Stimulated activated CD4-positive, alpha-beta T cell treated with anti-CD3 and anti-CD28 coated beads, Interleukin-12 subunit alpha, Interleukin-12 subunit beta, amount 100 ng/mL, for 48 hours (primary cell): Measurements from ENCODE around the gene ZNF609.
"Not testable (repeated sequence)": the region's sequence is repeated elsewhere in the genome, so short reads cannot be mapped to it uniquely, and the experiment has no call there.

Source experiments
- DNase-seq, 3 donors: peaks; one replicate each; pipeline ENCODE4 v3.0.0-alpha.2; 2020; ENCODE audit warnings: low read depth in 2 of 3, low spot score in 1 of 3

The ZNF609 gene

DNA sequence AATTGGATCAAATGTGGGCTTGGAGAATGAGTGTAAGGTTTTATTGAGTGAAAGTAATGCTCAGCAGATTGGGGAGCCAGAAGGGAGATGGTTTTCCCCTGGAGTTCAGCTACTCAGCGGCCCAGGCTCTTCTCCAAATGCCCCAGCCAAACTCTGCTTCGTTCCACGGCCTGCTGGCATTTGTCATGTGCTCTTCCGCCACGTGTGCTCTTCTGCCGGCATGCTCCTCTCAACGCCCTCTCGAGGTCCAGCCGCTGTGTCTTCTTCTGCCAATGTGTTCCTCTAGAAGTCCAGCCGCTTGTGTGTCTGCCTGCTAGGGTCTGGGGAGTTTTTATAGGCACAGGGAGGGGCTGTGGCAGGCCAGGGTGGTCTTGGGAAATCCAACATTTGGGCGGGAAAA is 158.2 kb downstream of the ZNF609 start:
- no peak for DNase-seq

DNA sequence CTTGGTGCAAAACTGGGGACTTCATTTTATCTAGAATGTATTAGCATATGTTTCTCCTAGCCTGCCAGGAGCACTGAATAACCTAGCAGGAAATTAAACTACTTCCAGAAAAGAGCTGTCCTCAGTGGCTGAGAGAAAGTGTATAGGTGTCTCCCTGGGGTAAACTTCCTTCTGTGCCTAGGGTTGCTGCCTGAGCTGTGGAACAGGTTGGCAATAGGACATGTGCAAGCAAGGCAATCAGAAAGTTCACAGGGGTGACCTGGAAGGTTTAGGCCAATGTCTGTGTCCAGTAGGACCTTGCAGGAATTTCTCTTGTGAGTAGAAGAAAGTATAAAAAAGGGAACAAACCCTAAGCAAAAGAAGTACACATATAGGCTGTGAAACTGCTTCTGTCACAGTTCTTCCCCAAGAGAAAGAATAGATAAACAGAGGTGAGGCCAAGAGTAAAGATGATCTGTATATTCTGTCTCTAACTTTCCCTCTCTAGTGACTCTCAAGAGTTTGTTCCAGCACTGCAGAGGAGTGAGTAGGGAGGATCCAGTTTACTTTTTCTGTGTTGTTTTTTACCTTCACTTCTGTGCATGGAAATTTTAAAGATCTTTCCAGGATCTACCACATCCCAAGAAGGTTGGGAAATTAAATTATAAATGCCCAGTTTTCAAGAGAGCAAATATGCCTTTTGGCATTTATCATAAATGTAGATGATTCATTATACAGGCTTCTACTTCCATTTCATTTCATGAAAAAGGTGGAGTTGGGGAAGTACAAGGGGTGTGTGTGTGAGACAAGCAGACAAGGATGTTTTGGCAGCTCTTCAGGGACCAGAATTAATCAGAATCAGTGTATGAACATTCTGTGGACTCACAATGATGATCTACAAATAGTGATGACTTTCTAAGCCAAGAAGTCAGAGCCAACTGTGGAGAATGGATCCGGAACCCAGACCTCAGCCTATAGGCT is 159.8 kb downstream of the ZNF609 start:
- DNase-seq, result no peak

DNA sequence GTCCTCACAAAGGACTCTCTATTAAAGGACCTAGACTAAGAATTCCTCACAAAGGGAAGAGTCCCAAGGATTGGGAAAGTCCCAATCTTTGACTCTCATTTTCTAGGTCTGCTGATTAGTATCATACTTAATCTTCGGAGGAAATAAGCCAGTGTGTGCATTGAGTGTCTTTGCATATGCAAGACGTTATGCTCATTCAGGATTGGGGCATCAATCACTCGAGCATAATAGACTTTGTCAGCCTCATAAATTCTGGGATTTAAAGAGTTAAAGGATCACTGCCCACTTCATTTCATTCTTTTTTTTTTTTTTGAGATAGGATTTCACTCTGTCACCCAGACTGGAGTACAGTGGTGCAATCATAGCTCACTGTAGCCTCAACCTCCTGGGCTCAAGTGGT is 160.7 kb downstream of the ZNF609 start:
- DNase-seq, result no peak

DNA sequence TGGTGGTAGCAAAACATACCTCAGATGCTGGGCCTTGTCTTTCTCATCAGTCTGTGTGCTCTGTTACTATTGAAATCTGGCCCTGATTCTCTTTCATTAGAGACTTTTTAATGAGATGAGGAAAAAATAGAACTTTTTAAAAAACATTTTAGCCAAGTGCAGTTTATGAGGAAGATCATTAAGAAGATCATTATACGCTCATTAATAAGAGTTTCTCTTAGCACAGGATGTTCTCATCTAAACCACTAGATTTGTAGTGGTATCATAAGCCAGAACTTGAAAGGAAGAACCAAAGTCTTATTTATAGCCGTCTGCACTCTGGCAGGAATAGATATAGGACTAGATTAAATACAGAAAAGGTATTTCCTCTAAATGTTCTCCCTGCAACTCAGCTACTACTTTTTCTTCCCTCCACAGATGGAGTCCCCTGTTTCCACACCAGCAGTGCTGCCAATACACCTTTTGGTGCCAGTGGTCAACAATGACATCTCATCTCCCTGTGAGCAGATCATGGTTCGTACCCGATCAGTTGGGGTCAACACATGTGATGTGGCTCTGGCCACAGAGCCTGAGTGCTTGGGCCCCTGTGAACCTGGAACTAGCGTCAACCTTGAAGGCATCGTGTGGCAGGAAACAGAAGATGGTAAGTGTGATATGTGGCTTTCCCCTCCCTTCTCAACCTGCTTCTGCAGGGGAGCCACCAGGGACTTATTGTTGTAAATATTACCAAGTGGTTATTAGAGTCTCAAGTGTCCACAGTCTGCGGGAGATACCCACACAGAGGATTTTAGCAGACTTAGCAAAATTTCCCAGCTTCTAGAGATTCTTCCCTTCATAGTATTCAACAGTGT is 162.3 kb downstream of the ZNF609 start:
- DNase-seq, result peak in 1 of 3 donors; percentile 9

DNA sequence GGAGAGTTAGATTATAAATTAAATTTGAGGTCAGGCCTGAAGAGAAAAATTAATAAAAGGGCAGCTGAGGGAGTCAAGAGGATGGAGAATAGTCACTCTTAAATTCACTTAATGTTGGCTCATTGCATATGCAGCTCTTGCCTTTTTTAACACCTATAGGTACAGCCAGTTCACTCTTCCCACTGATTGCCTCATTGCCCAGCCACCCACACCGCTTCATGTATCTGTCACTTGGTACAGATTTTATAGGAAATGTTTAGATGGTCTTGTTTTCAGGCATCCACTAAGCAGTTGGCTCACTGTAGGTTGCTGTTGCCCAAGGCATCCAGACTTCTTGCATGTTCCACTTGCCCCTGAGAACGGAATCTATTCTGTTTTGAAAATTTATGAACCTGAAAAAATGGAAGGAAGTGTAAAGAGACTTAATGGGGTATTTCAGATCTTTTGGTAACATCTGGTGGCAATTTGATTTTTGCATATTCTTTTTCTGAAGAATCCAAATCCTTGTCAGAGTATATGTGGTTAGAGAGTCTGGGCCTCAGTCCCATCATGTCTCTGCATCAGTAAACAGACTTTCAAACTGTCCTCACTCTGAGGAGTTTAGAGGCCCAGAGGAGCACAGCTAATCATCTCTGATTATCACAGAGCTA is 163.1 kb downstream of the ZNF609 start:
- DNase-seq, result peak in 2 of 3 donors; percentile 19 to 44

DNA sequence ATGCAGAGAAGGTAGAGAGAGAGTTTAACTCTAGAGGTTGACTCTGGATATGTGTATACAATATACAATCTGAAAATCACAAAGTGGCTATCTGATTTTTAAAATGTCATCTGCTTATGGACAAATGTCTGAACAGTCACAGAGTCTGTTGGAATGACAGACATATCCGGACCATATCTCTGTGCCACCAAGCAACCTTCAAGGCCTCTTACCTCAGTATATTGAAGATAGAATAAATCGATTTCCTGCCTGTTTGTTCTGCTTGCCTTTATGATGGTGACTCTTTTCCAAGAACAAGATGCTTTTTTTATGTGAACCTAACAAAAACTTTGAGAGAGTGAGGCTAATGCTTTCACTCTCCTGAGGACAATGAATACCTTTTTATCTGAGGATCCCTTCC is 163.9 kb downstream of the ZNF609 start:
- no peak for DNase-seq

DNA sequence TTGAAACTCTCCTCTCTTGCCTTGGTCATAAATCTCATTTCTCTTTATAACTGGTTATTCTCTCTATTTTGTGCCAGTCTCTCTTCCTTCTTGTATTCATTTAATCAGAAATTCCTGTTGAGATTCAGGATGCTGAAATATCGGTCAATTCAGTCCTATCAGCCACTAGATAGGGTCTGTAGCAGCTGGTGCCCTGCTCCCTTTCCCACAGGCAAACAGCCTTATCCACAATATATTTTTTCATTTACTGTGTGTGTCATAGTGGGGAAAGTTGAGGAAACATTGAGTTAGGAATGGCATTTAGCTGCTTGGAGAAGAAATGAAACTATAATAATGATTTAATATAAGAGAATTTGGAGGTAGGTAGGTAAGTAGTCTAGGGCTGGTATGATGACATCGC is 168.7 kb downstream of the ZNF609 start:
- no peak for DNase-seq

DNA sequence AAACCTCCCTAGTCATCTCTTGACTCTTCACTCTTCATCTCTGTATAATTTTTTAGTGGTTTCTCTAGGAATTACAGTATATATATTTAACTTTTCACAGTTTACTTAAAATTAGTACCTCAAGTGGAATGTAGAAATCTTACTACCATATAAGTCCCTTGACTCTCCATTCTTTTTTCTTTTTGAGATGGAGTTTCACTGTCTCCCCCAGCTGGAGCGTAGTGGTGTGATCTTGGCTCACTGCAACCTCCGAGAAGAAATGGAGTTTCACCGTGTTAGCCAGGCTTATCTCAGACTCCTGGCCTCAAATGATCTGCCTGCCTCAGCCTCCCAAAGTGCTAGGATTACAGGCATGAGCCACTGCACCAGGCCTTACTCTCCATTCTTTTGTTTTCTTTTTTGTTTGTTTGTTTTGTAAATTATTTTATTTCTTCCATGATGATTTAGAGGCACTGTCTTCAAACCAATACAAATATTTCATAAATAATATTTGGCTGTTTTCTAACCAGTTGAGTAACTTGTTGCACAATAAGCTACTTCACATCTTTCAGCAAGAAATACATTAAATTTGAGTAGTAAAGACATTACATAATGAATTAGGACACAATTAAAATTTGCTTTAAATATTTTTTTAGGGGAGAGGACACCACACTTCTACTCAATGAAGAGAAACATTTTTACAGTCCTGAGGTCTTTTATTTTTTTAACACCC is 170.2 kb downstream of the ZNF609 start:
- DNase-seq, result no peak

DNA sequence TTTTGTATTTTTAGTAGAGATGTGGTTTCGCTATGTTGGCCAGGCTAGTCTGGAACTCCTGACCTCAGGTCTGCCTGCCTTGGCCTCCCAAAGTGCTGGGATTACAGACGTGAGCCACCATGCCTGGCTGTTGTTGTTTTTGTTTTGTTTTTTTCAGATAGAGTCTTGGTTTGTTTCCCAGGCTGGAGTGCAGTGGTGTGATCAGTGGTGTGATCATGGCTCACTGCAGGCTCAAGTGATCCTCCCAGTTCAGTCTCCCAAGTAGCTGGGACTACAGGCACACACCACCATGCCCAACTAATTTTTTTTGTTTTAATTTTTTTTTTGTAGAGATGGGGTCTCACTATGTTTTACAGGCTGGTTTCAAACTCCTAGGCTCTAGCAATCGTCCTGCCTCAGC is 172.3 kb downstream of the ZNF609 start:
- DNase-seq, result not testable (repeated sequence)

DNA sequence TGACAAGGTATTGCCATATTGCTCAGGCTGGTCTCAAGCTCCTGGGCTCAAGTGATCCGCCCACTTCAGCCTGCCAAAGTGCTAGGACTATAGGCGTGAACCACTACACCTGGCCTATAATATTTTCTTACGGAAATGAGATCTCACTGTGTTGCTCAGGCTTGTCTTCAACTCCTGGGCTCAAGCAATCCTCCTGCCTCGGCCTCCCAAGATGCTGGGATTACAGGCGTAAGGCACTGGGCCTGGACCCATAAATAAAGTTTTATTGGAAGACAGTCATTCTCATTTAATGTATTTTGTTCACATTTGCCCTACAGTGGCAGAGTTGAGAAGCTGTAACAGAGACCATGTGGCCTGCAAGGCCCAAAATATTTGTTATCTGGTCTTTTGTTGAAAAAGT is 173.0 kb downstream of the ZNF609 start:
- DNase-seq, result no peak

DNA sequence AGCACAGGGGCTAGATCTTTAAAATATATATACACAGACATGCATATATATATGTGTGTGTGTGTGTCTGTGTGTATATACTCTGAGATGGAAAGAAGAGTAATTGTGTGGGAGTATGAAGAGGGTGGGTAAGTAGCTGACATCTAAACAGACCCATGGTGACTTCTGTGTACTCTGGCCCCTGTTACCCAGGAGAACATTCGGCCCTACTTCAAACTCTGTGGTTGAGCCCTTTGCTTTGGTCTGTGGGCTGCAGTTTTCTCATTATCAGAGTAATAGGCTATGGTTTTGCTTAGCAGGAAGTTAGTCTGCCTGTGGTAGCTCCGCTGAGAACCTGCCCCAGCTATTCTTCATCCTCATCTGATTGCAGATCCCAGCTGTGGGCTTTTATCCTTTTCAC is 173.6 kb downstream of the ZNF609 start:
- peak in 1 of 3 donors; percentile 32 for DNase-seq

DNA sequence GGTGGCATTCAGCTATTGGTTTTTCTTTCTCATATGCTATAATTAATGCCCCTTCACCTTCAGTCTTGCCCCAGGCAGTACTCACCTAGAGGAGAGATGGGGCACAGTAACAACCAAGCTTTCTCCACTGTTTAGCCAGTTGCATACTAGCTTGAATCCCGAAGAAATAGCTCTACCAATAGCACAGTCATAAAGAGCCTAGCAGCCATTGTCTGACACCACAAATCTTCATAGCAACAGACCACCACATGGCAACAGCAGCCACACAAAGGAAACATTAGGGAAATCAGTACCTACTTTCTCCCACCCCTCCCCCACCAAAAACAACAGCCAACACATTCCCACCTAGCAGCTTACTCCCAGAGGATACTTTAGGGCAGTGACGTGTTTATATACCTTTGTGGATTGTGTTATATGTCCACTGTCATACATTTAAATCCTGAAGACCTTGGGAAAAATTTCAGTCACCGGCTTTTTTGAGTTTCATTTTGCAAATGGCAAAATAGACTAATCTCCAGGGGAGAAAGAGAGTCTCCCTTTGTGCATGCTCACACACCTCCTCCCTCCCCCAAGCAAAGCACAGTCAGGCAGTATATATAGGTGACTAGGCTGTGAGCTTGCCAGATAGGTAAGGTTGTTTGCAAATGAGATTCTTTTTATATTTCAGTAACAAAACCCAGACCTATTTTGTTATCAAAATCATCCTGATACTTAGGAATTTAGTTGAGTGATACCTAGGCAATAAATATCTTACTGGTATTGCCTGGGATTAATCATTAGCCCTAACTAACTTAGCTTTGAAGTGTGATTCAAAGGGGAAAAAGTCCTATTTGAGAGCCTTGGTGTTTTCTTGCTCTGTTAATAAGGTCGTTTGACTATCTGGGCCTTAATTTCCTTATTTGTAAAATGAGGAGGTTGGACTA is 174.5 kb downstream of the ZNF609 start:
- DNase-seq, result peak in 1 of 3 donors; percentile 35

DNA sequence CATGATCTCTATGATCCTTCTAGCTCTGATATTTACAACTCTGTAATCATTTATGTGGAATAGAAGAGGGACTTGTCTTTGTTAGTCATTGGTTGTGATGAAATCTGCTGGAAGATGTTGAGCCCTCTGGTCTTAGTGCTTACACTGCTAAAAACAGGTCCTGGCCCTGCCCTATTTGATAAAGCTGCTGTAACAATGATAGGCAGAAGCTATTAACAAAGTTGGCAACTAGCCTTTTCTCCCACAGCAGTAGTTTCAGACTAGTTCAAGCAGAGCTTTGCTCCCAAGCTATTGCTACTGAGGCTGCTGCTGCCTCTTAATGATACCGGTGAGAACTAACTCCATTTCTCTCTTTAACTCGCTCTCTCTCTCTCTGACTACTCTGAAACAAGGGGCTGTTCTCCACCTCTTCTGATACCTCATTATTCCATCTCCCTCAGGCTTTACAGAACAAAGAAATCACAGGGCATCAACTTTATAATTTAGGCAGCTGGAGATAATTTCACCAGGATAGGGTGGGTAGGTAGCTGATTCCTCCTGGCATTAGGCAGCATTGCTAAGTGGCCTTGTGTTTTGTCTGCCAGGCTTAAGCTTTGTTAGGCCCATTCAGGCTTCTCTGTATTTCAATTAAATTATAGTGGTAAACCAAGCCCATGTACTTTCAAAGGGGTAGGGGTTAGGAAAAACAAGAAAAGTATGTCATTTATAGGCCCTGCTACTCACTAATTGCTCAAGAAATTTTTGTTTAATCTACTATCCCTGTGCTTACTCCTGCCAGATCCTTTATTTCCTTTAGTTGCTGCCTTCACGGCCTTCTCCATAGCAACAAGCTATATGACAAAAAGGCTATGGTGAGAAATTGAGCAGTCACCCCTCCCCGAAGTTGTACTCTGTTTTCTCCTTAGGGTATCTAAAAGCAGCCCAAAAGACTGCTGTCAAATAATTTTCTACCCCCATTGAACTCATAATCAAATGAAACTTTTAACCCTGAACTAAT is 175.4 kb downstream of the ZNF609 start:
- DNase-seq, result no peak

DNA sequence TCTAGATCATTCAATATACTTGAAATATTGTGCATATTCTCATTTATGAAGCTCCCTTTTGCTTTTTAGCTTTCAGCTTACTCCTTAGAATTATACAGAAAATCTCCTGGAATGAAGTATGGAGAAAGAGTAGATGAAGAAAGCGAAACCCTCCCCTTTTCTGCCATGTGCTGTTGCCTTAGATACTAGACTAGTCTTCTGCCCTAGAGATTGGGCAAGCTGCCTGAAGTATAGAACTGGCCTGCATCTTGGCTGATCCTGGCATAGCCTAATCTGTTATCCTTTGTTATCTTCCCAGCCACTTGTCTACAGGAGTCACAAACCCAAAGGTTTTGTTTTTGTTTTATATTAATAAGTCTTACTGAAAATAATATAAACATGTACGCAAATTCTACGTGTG is 176.2 kb downstream of the ZNF609 start:
- DNase-seq, result no peak

DNA sequence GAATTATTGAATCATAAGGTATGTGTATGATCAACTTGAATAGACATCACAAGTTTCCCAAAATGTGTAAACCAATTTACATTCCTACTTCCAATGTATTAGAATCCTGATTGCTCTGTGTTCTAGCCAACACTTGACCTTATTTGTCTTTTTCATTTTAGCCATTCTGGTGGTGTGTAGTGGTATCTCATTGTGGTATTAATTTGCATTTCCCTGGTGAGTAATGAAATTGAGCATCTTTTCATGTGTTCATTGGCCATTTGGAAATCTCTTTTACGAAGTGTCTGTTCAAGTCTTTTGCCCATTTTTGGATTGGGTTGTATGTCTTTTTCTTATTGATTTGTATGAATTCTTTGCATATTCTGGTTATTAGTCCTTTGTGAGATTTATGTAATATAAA is 177.0 kb downstream of the ZNF609 start:
- no peak for DNase-seq

DNA sequence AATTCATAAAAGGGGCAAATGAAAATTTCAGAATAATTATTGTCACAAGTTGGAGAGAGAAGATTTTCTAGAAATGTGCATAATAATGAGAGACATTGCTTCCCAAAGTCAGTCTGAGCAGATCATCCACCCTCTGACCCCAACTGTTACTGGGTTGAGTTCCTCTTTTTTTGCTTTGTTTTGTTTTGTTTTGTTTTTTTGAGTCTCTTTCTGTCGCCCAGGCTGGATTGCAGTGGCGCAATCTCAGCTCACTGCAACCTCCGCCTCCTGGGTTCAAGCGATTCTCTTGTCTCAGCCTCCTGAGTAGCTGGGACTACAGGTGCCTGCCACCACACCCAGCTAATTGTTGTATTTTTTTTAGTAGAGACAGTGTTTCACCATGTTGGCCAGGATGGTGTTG is 179.4 kb downstream of the ZNF609 start:
- not testable (repeated sequence) for DNase-seq

DNA sequence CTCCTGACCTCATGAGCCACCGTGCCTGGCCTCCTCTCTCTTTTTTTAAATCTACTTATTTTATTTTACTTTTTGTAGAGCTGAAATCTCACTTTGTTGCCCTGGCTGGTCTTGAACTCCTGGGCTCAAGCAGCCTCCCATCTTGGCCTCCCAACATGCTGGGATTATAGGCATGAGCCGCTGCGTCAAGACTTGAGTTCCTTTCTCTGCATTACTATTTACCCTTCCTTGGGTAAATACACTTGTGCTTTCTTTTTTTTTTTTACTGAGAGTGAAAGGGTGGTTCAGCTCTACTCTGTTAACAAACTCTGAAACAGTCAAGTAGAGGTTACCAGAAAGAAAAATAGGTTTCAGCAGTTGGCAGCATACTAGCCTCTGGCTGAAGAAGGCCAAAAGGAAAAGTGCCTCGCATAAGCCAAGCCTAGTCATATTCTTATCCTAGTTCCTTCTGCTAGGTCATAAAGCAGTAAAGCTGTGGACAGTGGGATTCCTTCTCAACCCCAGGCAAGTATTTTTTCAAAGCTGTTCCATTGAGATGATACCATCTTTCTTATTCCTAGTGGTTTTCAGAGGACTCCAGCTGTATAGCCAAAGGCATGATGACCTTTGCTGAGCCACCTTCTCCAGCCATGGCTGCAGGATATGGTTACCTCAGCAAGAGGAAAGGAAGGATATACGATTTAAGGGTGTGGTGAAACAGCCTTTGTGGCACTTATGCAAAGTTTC is 179.9 kb downstream of the ZNF609 start:
- DNase-seq, result no peak

DNA sequence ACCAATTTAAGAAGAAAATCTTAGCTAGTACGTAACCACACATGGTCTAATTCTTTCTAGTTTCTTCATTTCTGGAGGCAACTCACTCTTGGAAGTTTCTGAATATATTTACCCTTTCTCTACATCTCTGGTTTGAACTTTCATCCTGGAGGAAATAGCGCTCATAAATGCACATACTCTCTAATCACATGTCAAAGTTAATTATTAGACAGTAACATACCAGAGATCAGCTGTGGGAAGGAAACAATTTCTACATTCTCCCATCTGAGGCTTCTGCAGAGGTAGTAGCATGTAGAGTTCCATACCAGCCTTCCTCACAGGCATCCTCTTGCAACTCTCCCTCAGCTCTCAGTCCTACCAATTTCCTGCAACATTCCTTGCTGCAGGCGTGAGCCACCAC is 182.5 kb downstream of the ZNF609 start:
- DNase-seq, result no peak
